Stimulated activated CD4-positive, alpha-beta T cell treated with anti-CD3 and anti-CD28 coated beads, Interleukin-15, amount 100 ng/mL, for 1 hour (primary cell): ENCODE measurements around the gene NEURL2.
"Not testable (repeated sequence)": the region's sequence is repeated elsewhere in the genome, so short reads cannot be mapped to it uniquely, and the experiment has no call there.

Source experiments
- DNase-seq, 2 donors: peaks; one replicate each; pipeline ENCODE4 v3.0.0-alpha.2; 2020; ENCODE audit warnings: low read depth in 1 of 2, low spot score in 1 of 2

Gene NEURL2

GRCh38 chr20:45890985-45891983 is at the start of gene NEURL2, which contains the start of gene CTSA:
NEURL2 (minus strand) TSS chr20:45891208; CDS start chr20:45890991, 217 bp downstream.
CTSA (plus strand) TSS chr20:45891335; CDS start chr20:45891569, 234 bp downstream.
- peak; percentile 70 to 76 for DNase-seq

GRCh38 chr20:45940469-45940868 is 49.5 kb upstream of the NEURL2 start:
- no peak for DNase-seq

- no peak for DNase-seq
These were observed 49.0 kb upstream of the NEURL2 start for GRCh38 chr20:45940053-45940452.

GRCh38 chr20:45938727-45939438 is 47.9 kb upstream of the NEURL2 start:
- no peak for DNase-seq

- no peak for DNase-seq
These were observed 46.8 kb upstream of the NEURL2 start for GRCh38 chr20:45937765-45938164.

GRCh38 chr20:45935416-45936046 is 44.5 kb upstream of the NEURL2 start:
- DNase-seq = no peak

GRCh38 chr20:45934586-45935415 is 43.8 kb upstream of the NEURL2 start, which contains the start of gene PCIF1:
PCIF1 (plus strand) TSS chr20:45934683; CDS start chr20:45939000, 4,317 bp downstream.
- DNase-seq = peak; percentile 97 to 98

- DNase-seq = no peak
These were observed 43.1 kb upstream of the NEURL2 start for GRCh38 chr20:45934046-45934585.

GRCh38 chr20:45933266-45934045 is 42.4 kb upstream of the NEURL2 start:
- peak in 1 of 2 donors; percentile 31 for DNase-seq

- not testable (repeated sequence) for DNase-seq
These were observed 40.7 kb upstream of the NEURL2 start for GRCh38 chr20:45931680-45932079.

- no peak for DNase-seq
These were observed 36.3 kb upstream of the NEURL2 start for GRCh38 chr20:45927071-45927878.

- no peak for DNase-seq
These were observed 35.7 kb upstream of the NEURL2 start for GRCh38 chr20:45926731-45927070.

GRCh38 chr20:45925821-45926506 is 35.0 kb upstream of the NEURL2 start:
- DNase-seq = no peak

- DNase-seq = no peak
These were observed 33.6 kb upstream of the NEURL2 start for GRCh38 chr20:45924391-45925261.

GRCh38 chr20:45921337-45922189 is 30.6 kb upstream of the NEURL2 start:
- DNase-seq = no peak
